Measurements from ENCODE around the gene GRAP2. TPM values are rescaled to one million over a fixed set of nuclear protein-coding genes. Genes with fewer than 3 reads are reported as not detected.

Gene GRAP2
- total and polyA plus RNA-seq, 2 donors (not counting 3 experiments of a cell fraction or from before 2014, with no cell fraction given): 0.04 TPM; not detected in 1

GRCh38 chr22:39931251-39931650 is 30.4 kb downstream of the GRAP2 start:
- intact Hi-C loops (cut with micrococcal nuclease) (no loop called here), dilution Hi-C loops (cut with MboI; ENCODE audit: extremely low pct_ligation_motif_present, low sequenced_read_pairs) (no loop called here)
- H3K27me3 ChIP-seq (ENCODE audit: control insufficient read depth in 2 of 2, insufficient read depth in 2 of 2, low read length in 2 of 2): peaks cover 31 to 45% of the 10 kb centered on the region in 2 experiments
- DNase-seq (ENCODE audit: low read depth, low spot score) (no peak), FAIRE-seq (no peak)
- no TSS peak for BruUV-seq (replicated peaks)
- no peaks in the 10 kb centered on the region for H4K20me1 ChIP-seq (replicated peaks; ENCODE audit: control insufficient read depth, extremely low read depth, insufficient read depth, low read length)
- H2AFZ ChIP-seq (ENCODE audit: low read depth, low read length): no peak overlapping the region
- TF ChIP-seq POLR2A (IDR thresholded peaks at IDR 0.05; ENCODE audit: low read depth, low read length) (no peak), EZH2 (IDR thresholded peaks at IDR 0.05; ENCODE audit: borderline replicate concordance, low read depth, low read length, severe bottlenecking) (no peak), JUN (IDR thresholded peaks at IDR 0.05; ENCODE audit: borderline replicate concordance, insufficient read depth, insufficient read length, low read depth) (no peak), MYC (IDR thresholded peaks at IDR 0.05; ENCODE audit: low read depth, low read length) (no peak), GATA2 (IDR thresholded peaks at IDR 0.05; ENCODE audit: insufficient read depth, insufficient read length, low read depth, low read length) (no peak), FOS (IDR thresholded peaks at IDR 0.05; ENCODE audit: borderline replicate concordance, insufficient read depth, low read length) (no peak), POLR2AphosphoS5 (IDR thresholded peaks at IDR 0.05; ENCODE audit: insufficient read depth, low read depth, low read length) (no peak)
- TF ChIP-seq, protein P1, sequence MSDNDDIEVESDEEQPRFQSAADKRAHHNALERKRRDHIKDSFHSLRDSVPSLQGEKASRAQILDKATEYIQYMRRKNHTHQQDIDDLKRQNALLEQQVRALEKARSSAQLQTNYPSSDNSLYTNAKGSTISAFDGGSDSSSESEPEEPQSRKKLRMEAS (IDR thresholded peaks at IDR 0.05; ENCODE audit: insufficient read depth, insufficient read length): no peak
- TF ChIP-seq, protein P2, sequence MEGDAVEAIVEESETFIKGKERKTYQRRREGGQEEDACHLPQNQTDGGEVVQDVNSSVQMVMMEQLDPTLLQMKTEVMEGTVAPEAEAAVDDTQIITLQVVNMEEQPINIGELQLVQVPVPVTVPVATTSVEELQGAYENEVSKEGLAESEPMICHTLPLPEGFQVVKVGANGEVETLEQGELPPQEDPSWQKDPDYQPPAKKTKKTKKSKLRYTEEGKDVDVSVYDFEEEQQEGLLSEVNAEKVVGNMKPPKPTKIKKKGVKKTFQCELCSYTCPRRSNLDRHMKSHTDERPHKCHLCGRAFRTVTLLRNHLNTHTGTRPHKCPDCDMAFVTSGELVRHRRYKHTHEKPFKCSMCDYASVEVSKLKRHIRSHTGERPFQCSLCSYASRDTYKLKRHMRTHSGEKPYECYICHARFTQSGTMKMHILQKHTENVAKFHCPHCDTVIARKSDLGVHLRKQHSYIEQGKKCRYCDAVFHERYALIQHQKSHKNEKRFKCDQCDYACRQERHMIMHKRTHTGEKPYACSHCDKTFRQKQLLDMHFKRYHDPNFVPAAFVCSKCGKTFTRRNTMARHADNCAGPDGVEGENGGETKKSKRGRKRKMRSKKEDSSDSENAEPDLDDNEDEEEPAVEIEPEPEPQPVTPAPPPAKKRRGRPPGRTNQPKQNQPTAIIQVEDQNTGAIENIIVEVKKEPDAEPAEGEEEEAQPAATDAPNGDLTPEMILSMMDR (IDR thresholded peaks at IDR 0.05; ENCODE audit: extremely low read depth in 1 of 2, insufficient read depth in 1 of 2, low read depth in 1 of 2, low read length in 2 of 2): no peak
- ChIA-PET POLR2A (no interaction called here), CTCF (no interaction called here)
- H3K36me3 ChIP-seq (ENCODE audit: control insufficient read depth in 2 of 2, extremely low read depth in 1 of 2, insufficient read depth in 2 of 2, low read length in 2 of 2): no peaks in the 10 kb centered on the region
- H3K27ac ChIP-seq (ENCODE audit: insufficient read depth, low read depth, low read length): no peak overlapping the region
- H3K4me2 ChIP-seq (ENCODE audit: insufficient read depth, low read length): no peak overlapping the region
- H3K9me1 ChIP-seq (replicated peaks; ENCODE audit: control insufficient read depth, extremely low read depth, insufficient read depth, low read length): no peaks in the 10 kb centered on the region
- no peaks in the 10 kb centered on the region for H3K79me2 ChIP-seq (ENCODE audit: control insufficient read depth, insufficient read depth, low read length)
- no peak overlapping the region for H3K9ac ChIP-seq (replicated peaks; ENCODE audit: extremely low read depth, insufficient read depth, low read length)
- H3K4me1 ChIP-seq (ENCODE audit: control insufficient read depth, extremely low read depth, insufficient read depth, low read length): no peaks in the 10 kb centered on the region
- H3K9me3 ChIP-seq (replicated peaks; ENCODE audit: control insufficient read depth, insufficient read depth, low read length): no peaks in the 10 kb centered on the region
- no peak overlapping the region for H3K4me3 ChIP-seq (replicated peaks in 1 of 3; ENCODE audit: insufficient read depth in 1 of 3, low read depth in 1 of 3, low read length in 3 of 3)

Data from endothelial cell of umbilical vein (primary cell).